ENCODE results near the gene DNAJC17.

DNA sequence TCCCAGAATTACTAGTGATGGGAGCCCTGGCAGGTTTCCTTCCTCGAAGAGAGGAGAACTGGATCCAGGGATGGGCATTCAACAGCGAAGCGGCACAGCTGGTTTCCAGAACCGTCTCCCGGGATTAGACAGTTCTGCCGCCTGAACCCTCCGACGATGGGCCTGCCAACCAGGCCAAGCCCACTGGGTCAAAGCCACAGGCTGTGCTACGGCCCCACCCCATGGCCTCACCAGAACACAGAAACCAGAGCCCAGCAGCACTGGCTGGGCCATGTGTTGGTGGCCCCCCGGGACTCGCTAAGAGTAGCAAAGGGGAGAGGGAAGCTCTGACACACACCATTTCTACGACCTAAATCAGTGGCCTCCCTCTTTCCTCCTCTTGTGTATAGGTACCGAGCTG is 35.3 kb downstream of the DNAJC17 start:
- TF ChIP-seq CTCF (IDR thresholded peaks at IDR 0.05), result no peak
- no peak for TF ChIP-seq POLR2A (IDR thresholded peaks at IDR 0.05)
